ENCODE results near the gene RPS2. TPM values are rescaled to one million over a fixed set of nuclear protein-coding genes. Genes with fewer than 3 reads are reported as not detected.
"Not testable (repeated sequence)": the region's sequence is repeated elsewhere in the genome, so short reads cannot be mapped to it uniquely, and the experiment has no call there.

RPS2 gene
- total RNA-seq, result 1,000 to 10,000 TPM; 2,364 to 2,405 TPM

DNA sequence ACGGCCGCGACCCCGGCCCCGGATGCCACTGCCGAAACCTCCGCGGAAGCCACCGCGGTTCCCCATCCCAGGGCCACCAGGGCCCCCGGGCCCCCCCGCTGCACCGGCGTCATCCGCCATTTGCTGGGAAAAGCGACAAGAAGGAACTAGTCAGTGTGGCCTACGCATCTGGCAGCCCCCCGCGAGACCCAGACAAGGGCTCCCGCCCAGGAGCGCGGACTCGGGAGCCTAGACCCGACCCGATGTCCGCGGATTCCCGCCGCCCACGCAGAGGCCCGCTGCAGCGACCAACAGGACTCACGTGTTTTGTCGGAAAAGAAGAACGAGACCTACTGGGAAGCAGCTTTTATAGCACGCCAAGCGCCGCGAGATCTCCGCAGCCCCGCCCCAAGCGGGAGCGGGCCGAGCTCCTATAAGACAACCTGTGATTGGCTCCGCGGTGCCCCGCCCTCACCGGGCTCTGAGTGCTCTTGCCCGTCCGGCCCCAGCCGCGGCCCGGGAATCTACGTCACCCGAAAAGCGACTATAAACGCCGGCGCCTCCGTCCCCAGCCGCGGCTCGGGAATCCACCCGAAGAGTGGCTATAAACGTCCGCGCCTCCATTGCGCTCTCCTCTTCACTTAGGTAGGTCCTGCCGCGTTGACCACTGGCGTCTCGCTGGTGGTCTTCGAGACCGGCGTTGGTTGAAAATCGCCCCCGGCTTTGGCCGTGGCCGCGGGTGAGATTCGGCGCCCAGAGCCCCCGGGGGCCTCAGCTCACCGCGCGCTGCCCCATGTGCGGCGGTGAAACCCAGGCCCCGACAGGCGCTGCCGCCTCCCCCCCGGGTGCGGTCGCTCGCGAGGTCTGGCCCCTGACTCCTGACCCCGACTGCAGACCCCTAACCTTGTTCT, at the start of gene RPS2:
Gene RPS2, minus strand, starts transcription at position 321 of the 890 bp plus-strand sequence. Its CDS starts 201 bp downstream, at position 120.
- peak within 1 kb of the TSS; percentile 95 for H3K27ac Mint-ChIP-seq
- H3K36me3 Mint-ChIP-seq (ENCODE audit: low read depth), result peaks cover 53% of the 10 kb centered on the region
- CTCF ChIA-PET, result interaction anchor here (0.7 to 2.6 kb wide), 5 partner anchors 9 to 182 kb away, joined by 3 to 12 read pairs (median 4); partner anchors contain the start of genes MSRB1, NUBP2 and SPSB3
- peak within 1 kb of the TSS; percentile 84 for H3K4me3 Mint-ChIP-seq
- DNase-seq, result peak; percentile 99
- H3K9me3 Mint-ChIP-seq, result no peaks in the 10 kb centered on the region
- peaks cover 54% of the 10 kb centered on the region for H3K4me1 Mint-ChIP-seq
- no peaks in the 10 kb centered on the region for H3K27me3 Mint-ChIP-seq
- POLR2A ChIA-PET, result interaction anchor here (0.7 to 9.7 kb wide), 32 partner anchors 9 to 1284 kb away, joined by 3 to 149 read pairs (median 6); partner anchors contain the start of genes CHTF18, ECI1, EME2 and FAHD1

- Mint-ChIP-seq H3K4me3 (no peak overlapping the region), H3K27ac (no peak overlapping the region), H3K27me3 (peaks cover 3% of the 10 kb centered on the region), H3K4me1 (peaks cover 10% of the 10 kb centered on the region), H3K36me3 (ENCODE audit: low read depth) (peaks cover 6% of the 10 kb centered on the region), H3K9me3 (no peaks in the 10 kb centered on the region)
- ChIA-PET POLR2A (interaction anchor here (1.6 kb wide), 1 partner anchor 34 kb away, joined by 4 read pairs; the partner anchor contains the start of genes NTHL1 and TSC2), CTCF (interaction anchor here (0.6 to 1.9 kb wide), 3 partner anchors 9 to 129 kb away, joined by 5 to 6 read pairs (median 6); no protein-coding TSS in a partner anchor)
- no peak for DNase-seq
These were observed 48.9 kb upstream of the RPS2 start for GRCh38 chr16:2013527-2013926.

DNA sequence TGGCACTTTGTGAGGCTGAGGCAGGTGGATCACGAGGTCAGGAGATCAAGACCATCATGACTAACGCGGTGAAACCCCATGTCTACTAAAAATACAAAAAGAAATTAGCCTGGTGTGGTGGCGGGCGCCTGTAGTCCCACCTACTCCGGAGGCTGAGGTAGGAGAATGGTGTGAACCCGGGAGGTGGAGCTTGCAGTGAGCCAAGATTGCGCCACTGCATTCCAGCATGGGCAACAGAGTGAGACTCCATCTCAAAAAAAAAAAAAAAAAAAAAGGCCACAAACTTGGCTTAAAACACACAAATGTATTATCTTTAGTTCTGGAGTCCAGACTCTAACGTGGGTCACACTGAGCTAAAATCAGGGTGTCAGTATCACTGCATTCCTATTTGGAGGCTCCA, 47.1 kb upstream of the RPS2 start:
- H3K27ac Mint-ChIP-seq, H3K9me3 Mint-ChIP-seq, H3K4me3 Mint-ChIP-seq, DNase-seq, H3K27me3 Mint-ChIP-seq: not testable (repeated sequence)
- peaks cover 28% of the 10 kb centered on the region for H3K4me1 Mint-ChIP-seq
- peaks cover 15% of the 10 kb centered on the region for H3K36me3 Mint-ChIP-seq (ENCODE audit: low read depth)
- POLR2A ChIA-PET, result interaction anchor here (1.3 to 1.5 kb wide), 2 partner anchors 40 to 143 kb away, joined by 4 read pairs; partner anchors contain the start of gene TBL3
- CTCF ChIA-PET, result interaction anchor here (1.0 to 1.9 kb wide), 3 partner anchors 11 to 129 kb away, joined by 3 to 6 read pairs (median 3); partner anchors contain the start of genes NTHL1 and TSC2

- Mint-ChIP-seq H3K36me3 (ENCODE audit: low read depth) (peaks cover 15% of the 10 kb centered on the region), H3K9me3 (no peaks in the 10 kb centered on the region), H3K27ac (peak within 1 kb of the TSS; percentile 88), H3K27me3 (no peaks in the 10 kb centered on the region), H3K4me1 (peaks cover 41% of the 10 kb centered on the region), H3K4me3 (peak within 1 kb of the TSS; percentile 92)
- DNase-seq, result peak; percentile 83
- ChIA-PET POLR2A (interaction anchor here (1.5 to 3.2 kb wide), 5 partner anchors 18 to 145 kb away, joined by 4 to 24 read pairs (median 14); partner anchors contain the start of genes RPS2, SYNGR3 and TRAF7), CTCF (interaction anchor here (2.6 kb wide), 1 partner anchor 131 kb away, joined by 12 read pairs; no protein-coding TSS in a partner anchor)
These were observed 45.3 kb upstream of the RPS2 start, which contains the start of gene ZNF598 for GRCh38 chr16:2009791-2010510. ZNF598 (minus strand) TSS chr16:2009821.

GRCh38 chr16:2009164-2009711, 44.6 kb upstream of the RPS2 start:
- peak overlapping the region; percentile 81 for H3K4me3 Mint-ChIP-seq

GRCh38 chr16:2008631-2009163, 44.1 kb upstream of the RPS2 start:
- H3K9me3 Mint-ChIP-seq, result no peaks in the 10 kb centered on the region
- POLR2A ChIA-PET, result interaction anchor here (0.7 to 3.2 kb wide), 14 partner anchors 8 to 512 kb away, joined by 3 to 24 read pairs (median 4); partner anchors contain the start of genes AMDHD2, RPS2, SYNGR3 and TBL3
- H3K4me1 Mint-ChIP-seq, result peaks cover 51% of the 10 kb centered on the region
- CTCF ChIA-PET, result interaction anchor here (0.5 to 2.6 kb wide), 5 partner anchors 14 to 146 kb away, joined by 3 to 12 read pairs (median 4); partner anchors contain the start of gene TRAF7
- H3K4me3 Mint-ChIP-seq, result peak overlapping the region; percentile 81
- peaks cover 15% of the 10 kb centered on the region for H3K36me3 Mint-ChIP-seq (ENCODE audit: low read depth)
- peak overlapping the region; percentile 86 for H3K27ac Mint-ChIP-seq
- peak; percentile 47 for DNase-seq
- no peaks in the 10 kb centered on the region for H3K27me3 Mint-ChIP-seq

More at GRCh38 chr16:2009164-2009711, 44.6 kb upstream of the RPS2 start:
- peak; percentile 30 for DNase-seq
- H3K27me3 Mint-ChIP-seq, result no peaks in the 10 kb centered on the region
- peaks cover 47% of the 10 kb centered on the region for H3K4me1 Mint-ChIP-seq
- H3K36me3 Mint-ChIP-seq (ENCODE audit: low read depth), result peaks cover 15% of the 10 kb centered on the region
- ChIA-PET POLR2A (interaction anchor here (0.7 to 3.2 kb wide), 11 partner anchors 9 to 145 kb away, joined by 3 to 24 read pairs (median 4); partner anchors contain the start of genes RPS2, SYNGR3, TBL3 and TRAF7), CTCF (interaction anchor here (0.5 to 2.6 kb wide), 4 partner anchors 13 to 146 kb away, joined by 3 to 12 read pairs (median 4); partner anchors contain the start of gene TRAF7)
- peak overlapping the region; percentile 86 for H3K27ac Mint-ChIP-seq
- no peaks in the 10 kb centered on the region for H3K9me3 Mint-ChIP-seq

DNA sequence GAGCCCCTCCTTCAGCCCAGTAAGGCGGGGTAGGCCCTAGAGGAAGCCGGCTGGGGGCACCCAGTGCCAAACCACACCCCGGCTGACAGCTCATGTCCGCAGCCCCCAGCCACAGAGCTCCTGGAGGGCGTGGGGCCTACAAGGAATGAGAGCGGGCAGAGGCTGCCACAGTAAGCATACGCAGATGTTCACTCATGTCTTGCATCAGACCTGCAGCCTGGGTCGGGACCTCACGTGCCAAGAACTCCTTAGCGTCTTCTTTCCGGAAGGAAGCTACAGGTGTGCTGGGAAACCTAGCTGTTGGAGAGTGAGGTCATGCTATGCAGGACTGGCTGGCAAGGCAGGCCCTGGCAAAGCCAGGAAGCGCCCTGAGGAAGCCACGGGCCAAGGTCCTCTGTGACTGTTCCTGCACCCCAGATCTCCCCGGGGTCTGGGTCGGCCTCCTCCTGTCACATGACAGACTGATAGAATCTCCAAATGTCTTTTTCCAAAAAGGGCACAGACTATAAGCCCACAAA, 43.4 kb upstream of the RPS2 start:
- CTCF ChIA-PET, result interaction anchor here (0.6 to 2.6 kb wide), 3 partner anchors 61 to 132 kb away, joined by 3 to 12 read pairs (median 5); no protein-coding TSS in a partner anchor
- peak overlapping the region; percentile 81 for H3K4me3 Mint-ChIP-seq
- peaks cover 51% of the 10 kb centered on the region for H3K4me1 Mint-ChIP-seq
- no peaks in the 10 kb centered on the region for H3K27me3 Mint-ChIP-seq
- no peaks in the 10 kb centered on the region for H3K9me3 Mint-ChIP-seq
- DNase-seq, result peak; percentile 39
- peak overlapping the region; percentile 86 for H3K27ac Mint-ChIP-seq
- H3K36me3 Mint-ChIP-seq (ENCODE audit: low read depth), result peaks cover 15% of the 10 kb centered on the region
- POLR2A ChIA-PET, result interaction anchor here (0.9 to 3.2 kb wide), 9 partner anchors 10 to 512 kb away, joined by 3 to 24 read pairs (median 4); partner anchors contain the start of genes AMDHD2, RPS2, SYNGR3 and TBL3

DNA sequence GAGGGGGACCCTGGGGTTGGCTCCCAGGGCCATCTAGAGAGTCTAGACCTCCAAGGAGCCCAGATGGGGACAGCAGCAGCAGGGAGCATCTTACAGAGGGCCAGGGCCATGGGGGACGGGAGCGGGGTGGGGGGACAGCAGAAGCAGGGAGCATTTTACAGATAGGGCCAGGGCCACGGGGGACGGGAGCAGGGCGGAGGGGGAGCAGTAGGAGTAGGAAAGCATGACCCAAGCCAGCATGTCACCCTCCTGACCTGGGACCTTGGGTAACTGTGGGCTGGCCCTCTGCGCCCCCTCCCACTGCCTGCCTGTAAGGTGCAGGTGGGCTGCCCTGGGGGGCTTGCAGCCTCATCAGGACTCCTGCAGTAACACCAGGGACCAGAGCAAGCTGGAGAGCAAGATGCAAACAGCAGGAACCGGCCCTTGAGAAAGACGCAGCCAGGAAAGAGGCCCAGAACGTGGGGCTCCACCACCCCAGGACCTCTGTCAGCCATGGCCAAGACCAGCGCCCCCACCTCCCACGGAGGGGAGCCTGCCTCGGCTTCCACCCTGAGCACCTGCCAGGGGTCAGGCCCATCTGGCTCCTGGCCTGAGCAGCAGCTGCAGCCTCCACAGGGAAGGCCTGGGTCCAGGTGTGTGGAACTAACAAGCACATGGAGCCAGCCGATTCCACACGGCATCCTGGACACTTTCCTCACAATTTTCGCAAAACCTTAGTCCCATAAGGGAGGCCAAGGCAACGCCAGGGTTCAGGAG, 42.6 kb upstream of the RPS2 start:
- H3K4me1 Mint-ChIP-seq, result peaks cover 51% of the 10 kb centered on the region
- POLR2A ChIA-PET, result interaction anchor here (1.2 to 4.9 kb wide), 6 partner anchors 14 to 513 kb away, joined by 3 to 27 read pairs (median 15); partner anchors contain the start of genes AMDHD2, RPS2, SYNGR3 and TBL3
- no peaks in the 10 kb centered on the region for H3K27me3 Mint-ChIP-seq

GRCh38 chr16:2006317-2006716, 41.7 kb upstream of the RPS2 start:
- Mint-ChIP-seq H3K9me3 (no peaks in the 10 kb centered on the region), H3K27me3 (no peaks in the 10 kb centered on the region), H3K4me3 (no peak overlapping the region), H3K27ac (peak overlapping the region; percentile 62), H3K36me3 (ENCODE audit: low read depth) (peaks cover 25% of the 10 kb centered on the region), H3K4me1 (peaks cover 51% of the 10 kb centered on the region)
- ChIA-PET POLR2A (interaction anchor here (4.9 kb wide), 1 partner anchor 13 kb away, joined by 27 read pairs; no protein-coding TSS in a partner anchor), CTCF (no interaction called here)
- DNase-seq, result no peak

More for the DNA sequence above, 42.6 kb upstream of the RPS2 start:
- peak overlapping the region; percentile 81 for H3K4me3 Mint-ChIP-seq
- H3K27ac Mint-ChIP-seq, result peak overlapping the region; percentile 86
- no peak for DNase-seq
- no peaks in the 10 kb centered on the region for H3K9me3 Mint-ChIP-seq
- H3K36me3 Mint-ChIP-seq (ENCODE audit: low read depth), result peaks cover 18% of the 10 kb centered on the region
- CTCF ChIA-PET, result interaction anchor here (0.7 to 2.6 kb wide), 2 partner anchors 132 to 133 kb away, joined by 3 to 12 read pairs; no protein-coding TSS in a partner anchor

GRCh38 chr16:2005646-2006045, 41.0 kb upstream of the RPS2 start:
- DNase-seq, result no peak
- Mint-ChIP-seq H3K27ac (no peak overlapping the region), H3K36me3 (ENCODE audit: low read depth) (peaks cover 32% of the 10 kb centered on the region), H3K27me3 (no peaks in the 10 kb centered on the region), H3K4me3 (no peak overlapping the region), H3K4me1 (peaks cover 51% of the 10 kb centered on the region), H3K9me3 (no peaks in the 10 kb centered on the region)
- ChIA-PET CTCF (interaction anchor here (2.4 to 3.5 kb wide), 2 partner anchors 13 to 134 kb away, joined by 31 to 36 read pairs; no protein-coding TSS in a partner anchor), POLR2A (interaction anchor here (2.3 to 4.9 kb wide), 2 partner anchors 13 to 41 kb away, joined by 9 to 27 read pairs; partner anchors contain the start of gene RPS2)

Data from activated CD4-positive, alpha-beta memory T cell treated with anti-CD3 and anti-CD28 coated beads, Interleukin-2, amount 10 ng/mL, durations not matched to agents 7 days and 5 days (primary cell).